Neural progenitor cell (in vitro differentiated cells): ENCODE data around the gene SLC6A7. TPM values are rescaled to one million over a fixed set of nuclear protein-coding genes. Genes with fewer than 3 reads are reported as not detected.
"Not testable (repeated sequence)": the region's sequence is repeated elsewhere in the genome, so short reads cannot be mapped to it uniquely, and the experiment has no call there.

Source experiments
- DNase-seq: peaks from one replicate; pipeline ENCODE4 v3.0.0-alpha.2; 2016; ENCODE audit warnings: low spot score
- H2AFZ ChIP-seq: fragments of 200-600 bp; sonication (generic); replicated peaks from 2 replicates; pipeline ENCODE4 v1.6.1; 2016; ENCODE audit warnings: antibody characterized with exemption
- H3F3A ChIP-seq: fragments of 200-600 bp; sonication (generic); 2 replicates; pipeline ENCODE4 v1.6.1; 2016; ENCODE audit warnings: antibody characterized with exemption, low read depth
- H3K27ac ChIP-seq: fragments of 200-600 bp; sonication (generic); 2 replicates; pipeline ENCODE4 v1.5.1; 2016; ENCODE audit warnings: mild to moderate bottlenecking
- H3K27me3 ChIP-seq: fragments of 200-600 bp; sonication (generic); 2 replicates; pipeline ENCODE4 v1.6.1; 2016; ENCODE audit warnings: mild to moderate bottlenecking, moderate library complexity
- H3K36me3 ChIP-seq: fragments of 200-600 bp; sonication (generic); 2 replicates; pipeline ENCODE4 v1.5.1; 2016
- H3K4me1 ChIP-seq: fragments of 200-600 bp; sonication (generic); 2 replicates; pipeline ENCODE4 v1.6.1; 2016; ENCODE audit warnings: mixed run types
- H3K4me2 ChIP-seq: fragments of 200-600 bp; sonication (generic); 2 replicates; pipeline ENCODE4 v1.6.1; 2016
- H3K4me3 ChIP-seq: fragments of 200-600 bp; sonication (generic); 2 replicates; pipeline ENCODE4 v1.5.1; 2016
- H3K79me2 ChIP-seq: fragments of 200-600 bp; sonication (generic); 2 replicates; pipeline ENCODE4 v1.6.1; 2016; ENCODE audit warnings: low read depth
- H3K9ac ChIP-seq: fragments of 200-600 bp; sonication (generic); 2 replicates; pipeline ENCODE4 v1.6.1; 2016
- H3K9me3 ChIP-seq: fragments of 200-600 bp; sonication (generic); 2 replicates; pipeline ENCODE4 v1.5.1; 2016; ENCODE audit warnings: low read depth
- H4K20me1 ChIP-seq: fragments of 200-600 bp; sonication (generic); 2 replicates; pipeline ENCODE4 v1.6.1; 2016; ENCODE audit warnings: low read depth
- H3K27ac Mint-ChIP-seq: 3 replicates; pipeline ENCODE4 v1.8.0; 2021; ENCODE audit warnings: mixed read lengths
- H3K27me3 Mint-ChIP-seq: 2 replicates; pipeline ENCODE4 v1.8.0; 2022; ENCODE audit warnings: low read depth, mild to moderate bottlenecking, inconsistent platforms, moderate library complexity, mixed read lengths; ENCODE audit not compliant: insufficient read depth
- H3K36me3 Mint-ChIP-seq: 3 replicates; pipeline ENCODE4 v1.8.0; 2021; ENCODE audit warnings: mixed read lengths
- H3K4me1 Mint-ChIP-seq: 3 replicates; pipeline ENCODE4 v1.8.0; 2021; ENCODE audit warnings: mixed read lengths
- H3K4me3 Mint-ChIP-seq: 3 replicates; pipeline ENCODE4 v1.8.0; 2021; ENCODE audit warnings: mild to moderate bottlenecking, moderate library complexity, mixed read lengths
- H3K9me3 Mint-ChIP-seq: 3 replicates; pipeline ENCODE4 v1.8.0; 2020; ENCODE audit warnings: mixed read lengths
- CTCF ChIP-seq: fragments of 200-600 bp; sonication (generic); IDR thresholded peaks from 2 replicates; pipeline ENCODE4 v1.5.1; 2017; ENCODE audit warnings: antibody characterized with exemption, mild to moderate bottlenecking
- EZH2 ChIP-seq: fragments of 200-600 bp; sonication (generic); IDR thresholded peaks from 2 replicates; pipeline ENCODE4 v1.6.1; 2017; ENCODE audit warnings: antibody characterized with exemption, mild to moderate bottlenecking, moderate library complexity
- EZH2phosphoT487 ChIP-seq: fragments of 200-600 bp; sonication (generic); IDR thresholded peaks from 2 replicates; pipeline ENCODE4 v1.6.1; 2017; ENCODE audit warnings: antibody characterized with exemption
- total RNA-seq: library from RNA; depleted of rRNA; stranded (reverse); fragments of >200 nt; gene quantifications from 2 replicates; pipeline ENCODE4 v1.2.3, GENCODE V29; 2015; ENCODE audit warnings: low replicate concordance

SLC6A7 gene
- total RNA-seq, 1 donor from 2014 or later, result not detected

- Histone ChIP-seq H3K4me2 (no peak overlapping the region), H3K4me3 (no peak overlapping the region), H4K20me1 (no peaks in the 10 kb centered on the region), H3F3A (peaks cover 4% of the 10 kb centered on the region), H3K27ac (no peak overlapping the region), H2AFZ (no peak overlapping the region), H3K36me3 (no peaks in the 10 kb centered on the region), H3K9me3 (no peaks in the 10 kb centered on the region), H3K4me1 (peaks cover 34% of the 10 kb centered on the region), H3K79me2 (no peaks in the 10 kb centered on the region), H3K9ac (no peak overlapping the region), H3K27me3 (no peaks in the 10 kb centered on the region)
- no peak for DNase-seq
- H3K4me3 Mint-ChIP-seq, result no peak overlapping the region
- no peak overlapping the region for H3K27ac Mint-ChIP-seq
- H3K4me1 Mint-ChIP-seq, result peaks cover 32% of the 10 kb centered on the region
- TF ChIP-seq CTCF (no peak), EZH2phosphoT487 (no peak), EZH2 (no peak)
- no peaks in the 10 kb centered on the region for H3K36me3 Mint-ChIP-seq
- H3K27me3 Mint-ChIP-seq, result peaks cover 4% of the 10 kb centered on the region
- no peaks in the 10 kb centered on the region for H3K9me3 Mint-ChIP-seq
These were observed 57.0 kb downstream of the SLC6A7 start for GRCh38 chr5:150246835-150247234.

GRCh38 chr5:150247726-150248125 lies 57.9 kb downstream of the SLC6A7 start:
- H2AFZ ChIP-seq, result no peak overlapping the region
- peaks cover 25% of the 10 kb centered on the region for H3K4me1 ChIP-seq
- no peaks in the 10 kb centered on the region for H3K27me3 ChIP-seq
- no peaks in the 10 kb centered on the region for H3K9me3 ChIP-seq
- Mint-ChIP-seq H3K4me3 (no peak overlapping the region), H3K27me3 (peaks cover 4% of the 10 kb centered on the region), H3K36me3 (no peaks in the 10 kb centered on the region), H3K4me1 (peaks cover 28% of the 10 kb centered on the region), H3K9me3 (no peaks in the 10 kb centered on the region), H3K27ac (no peak overlapping the region)
- no peak for TF ChIP-seq CTCF
- no peak for TF ChIP-seq EZH2
- no peak for TF ChIP-seq EZH2phosphoT487
- no peaks in the 10 kb centered on the region for H3K79me2 ChIP-seq
- H3K4me3 ChIP-seq, result no peak overlapping the region
- H3F3A ChIP-seq, result no peaks in the 10 kb centered on the region
- DNase-seq, result no peak
- H3K27ac ChIP-seq, result no peak overlapping the region
- no peaks in the 10 kb centered on the region for H3K36me3 ChIP-seq
- H4K20me1 ChIP-seq, result no peaks in the 10 kb centered on the region
- H3K4me2 ChIP-seq, result no peak overlapping the region
- no peak overlapping the region for H3K9ac ChIP-seq

GRCh38 chr5:150248493-150248892 lies 58.6 kb downstream of the SLC6A7 start:
- not testable (repeated sequence) for H3K27ac ChIP-seq, H2AFZ ChIP-seq, H3K36me3 Mint-ChIP-seq, H3K9ac ChIP-seq, H3K27ac Mint-ChIP-seq, H3K79me2 ChIP-seq, H3K9me3 ChIP-seq, H3K4me3 Mint-ChIP-seq, H3K4me3 ChIP-seq, H3K27me3 Mint-ChIP-seq, DNase-seq, H3K36me3 ChIP-seq, H4K20me1 ChIP-seq, H3K27me3 ChIP-seq, H3K4me2 ChIP-seq, H3K9me3 Mint-ChIP-seq, H3F3A ChIP-seq
- H3K4me1 Mint-ChIP-seq, result peaks cover 20% of the 10 kb centered on the region
- peaks cover 17% of the 10 kb centered on the region for H3K4me1 ChIP-seq

- no peak for TF ChIP-seq EZH2
- TF ChIP-seq CTCF, result no peak
- TF ChIP-seq EZH2phosphoT487, result no peak
- H3K27ac Mint-ChIP-seq, result no peak overlapping the region
- Histone ChIP-seq H3K4me1 (peaks cover 13% of the 10 kb centered on the region), H2AFZ (no peak overlapping the region), H3K27ac (no peak overlapping the region), H3F3A (no peaks in the 10 kb centered on the region), H3K36me3 (no peaks in the 10 kb centered on the region), H3K27me3 (no peaks in the 10 kb centered on the region), H3K9me3 (no peaks in the 10 kb centered on the region), H4K20me1 (no peaks in the 10 kb centered on the region), H3K4me3 (no peak overlapping the region), H3K9ac (no peak overlapping the region), H3K4me2 (no peak overlapping the region), H3K79me2 (no peaks in the 10 kb centered on the region)
- H3K4me3 Mint-ChIP-seq, result no peak overlapping the region
- H3K4me1 Mint-ChIP-seq, result peaks cover 20% of the 10 kb centered on the region
- no peak for DNase-seq
- peaks cover 4% of the 10 kb centered on the region for H3K27me3 Mint-ChIP-seq
- no peaks in the 10 kb centered on the region for H3K36me3 Mint-ChIP-seq
- no peaks in the 10 kb centered on the region for H3K9me3 Mint-ChIP-seq
These were observed 59.1 kb downstream of the SLC6A7 start for GRCh38 chr5:150248946-150249345.
